ENCODE results near the gene TGFBR2. TPM values are rescaled to one million over a fixed set of nuclear protein-coding genes. Genes with fewer than 3 reads are reported as not detected.

The TGFBR2 gene
- total RNA-seq, 4 donors from 2014 or later, result 338 to 406 (median 350) TPM

GRCh38 chr3:30642849-30643361, 36.5 kb downstream of the TGFBR2 start:
- peak overlapping the region; percentile 45 to 75 (median 64) for H3K27ac ChIP-seq

GRCh38 chr3:30643763-30644462, 37.5 kb downstream of the TGFBR2 start:
- Histone ChIP-seq H3K4me3 (no peak overlapping the region), H3K27me3 (no peaks in the 10 kb centered on the region), H3K9me3 (no peaks in the 10 kb centered on the region), H3K27ac (peak overlapping the region in 3 of 4 donors; percentile 61 to 75 (median 66)), H3K36me3 (peaks cover 0 to 43% (median 0%) of the 10 kb centered on the region in 3 donors), H3K4me1 (peaks cover 0 to 100% (median 77%) of the 10 kb centered on the region in 4 donors)
- TF ChIP-seq POLR2A (IDR thresholded peaks at IDR 0.05) (no peak), CTCF (IDR thresholded peaks at IDR 0.05) (no peak), EP300 (IDR thresholded peaks at IDR 0.05) (no peak)
- WGBS, 2 donors, result 82 to 85% methylated on average over 7 of the region's 7 CpGs
- DNase-seq (ENCODE audit: low spot score in 2 of 2), result no peak

More at GRCh38 chr3:30642849-30643361, 36.5 kb downstream of the TGFBR2 start:
- 26 to 29% methylated on average over 4 of the region's 4 CpGs for WGBS, 2 donors
- H3K4me3 ChIP-seq, result no peak overlapping the region
- TF ChIP-seq CTCF (IDR thresholded peaks at IDR 0.05) (no peak), POLR2A (IDR thresholded peaks at IDR 0.05) (no peak), EP300 (IDR thresholded peaks at IDR 0.05) (no peak)
- no peaks in the 10 kb centered on the region for H3K27me3 ChIP-seq
- peaks cover 0 to 100% (median 80%) of the 10 kb centered on the region in 4 donors for H3K4me1 ChIP-seq
- H3K36me3 ChIP-seq, result peaks cover 0 to 33% (median 0%) of the 10 kb centered on the region in 3 donors
- no peak for DNase-seq (ENCODE audit: low spot score in 2 of 2)
- no peaks in the 10 kb centered on the region for H3K9me3 ChIP-seq

- H3K36me3 ChIP-seq, result peaks cover 0 to 50% (median 0%) of the 10 kb centered on the region in 3 donors
- no peaks in the 10 kb centered on the region for H3K27me3 ChIP-seq
- no peak overlapping the region for H3K4me3 ChIP-seq
- H3K27ac ChIP-seq, result peak overlapping the region in 3 of 4 donors; percentile 61 to 75 (median 66)
- peaks cover 0 to 100% (median 74%) of the 10 kb centered on the region in 4 donors for H3K4me1 ChIP-seq
- H3K9me3 ChIP-seq, result no peaks in the 10 kb centered on the region
- peak; percentile 73 to 97 for DNase-seq (ENCODE audit: low spot score in 2 of 2)
- 1 to 3% methylated on average over 2 of the region's 2 CpGs for WGBS, 2 donors
- TF ChIP-seq POLR2A (IDR thresholded peaks at IDR 0.05) (no peak), EP300 (IDR thresholded peaks at IDR 0.05) (peak in 1 of 2 donors; percentile 75), CTCF (IDR thresholded peaks at IDR 0.05) (no peak)
Measured at GRCh38 chr3:30644615-30645014, 38.2 kb downstream of the TGFBR2 start.

GRCh38 chr3:30645077-30645476, 38.7 kb downstream of the TGFBR2 start:
- Histone ChIP-seq H3K36me3 (peaks cover 0 to 55% (median 0%) of the 10 kb centered on the region in 3 donors), H3K4me1 (peaks cover 0 to 100% (median 73%) of the 10 kb centered on the region in 4 donors), H3K27me3 (no peaks in the 10 kb centered on the region), H3K9me3 (no peaks in the 10 kb centered on the region), H3K4me3 (no peak overlapping the region), H3K27ac (peak overlapping the region in 3 of 4 donors; percentile 61 to 75 (median 66))
- WGBS, 2 donors, result 73 to 76% methylated on average over 4 of the region's 4 CpGs
- TF ChIP-seq CTCF (IDR thresholded peaks at IDR 0.05) (no peak), EP300 (IDR thresholded peaks at IDR 0.05) (no peak), POLR2A (IDR thresholded peaks at IDR 0.05) (no peak)
- DNase-seq (ENCODE audit: low spot score in 2 of 2), result no peak
